Measurements from ENCODE around the gene CBR3.
"Not testable (repeated sequence)": the region's sequence is repeated elsewhere in the genome, so short reads cannot be mapped to it uniquely, and the experiment has no call there.

The CBR3 gene

GRCh38 chr21:36120304-36120888 lies 14.5 kb upstream of the CBR3 start:
- DNase-seq = no peak

GRCh38 chr21:36122977-36123376 lies 11.9 kb upstream of the CBR3 start:
- DNase-seq = peak in 1 of 2 experiments; percentile 16

GRCh38 chr21:36124395-36124794 lies 10.5 kb upstream of the CBR3 start:
- no peak for DNase-seq

- peak in 1 of 2 experiments; percentile 31 for DNase-seq
Observed at GRCh38 chr21:36125512-36126207, 9.2 kb upstream of the CBR3 start.

- DNase-seq = no peak
Observed at GRCh38 chr21:36126208-36126565, 8.7 kb upstream of the CBR3 start.

GRCh38 chr21:36126621-36127110 lies 8.2 kb upstream of the CBR3 start:
- DNase-seq = no peak

- DNase-seq = no peak
Observed at GRCh38 chr21:36127250-36127904, 7.5 kb upstream of the CBR3 start.

GRCh38 chr21:36127977-36128376 lies 6.9 kb upstream of the CBR3 start:
- DNase-seq = no peak

GRCh38 chr21:36129219-36129618 lies 5.7 kb upstream of the CBR3 start:
- no peak for DNase-seq

GRCh38 chr21:36130414-36130762 lies 4.5 kb upstream of the CBR3 start:
- not testable (repeated sequence) for DNase-seq

- not testable (repeated sequence) for DNase-seq
Observed at GRCh38 chr21:36130839-36131238, 4.0 kb upstream of the CBR3 start.

GRCh38 chr21:36132696-36133095 lies 2.2 kb upstream of the CBR3 start:
- DNase-seq = no peak

- peak; percentile 10 to 57 for DNase-seq
Observed at GRCh38 chr21:36135391-36136102, 668 bp downstream of the CBR3 start.

- not testable (repeated sequence) for DNase-seq
Observed at GRCh38 chr21:36139791-36140190, 4.9 kb downstream of the CBR3 start.

- DNase-seq = peak; percentile 49 to 79
Observed at GRCh38 chr21:36141513-36141925, 6.6 kb downstream of the CBR3 start.

GRCh38 chr21:36144233-36144632 lies 9.4 kb downstream of the CBR3 start:
- DNase-seq = not testable (repeated sequence)

- no peak for DNase-seq
Observed at GRCh38 chr21:36145259-36145658, 10.4 kb downstream of the CBR3 start.

- DNase-seq = no peak
Observed at GRCh38 chr21:36147911-36148310, 13.0 kb downstream of the CBR3 start.

- DNase-seq = no peak
Observed at GRCh38 chr21:36148886-36149285, 14.0 kb downstream of the CBR3 start.

GRCh38 chr21:36149788-36150711 lies 15.2 kb downstream of the CBR3 start:
- DNase-seq = no peak

- DNase-seq = no peak
Observed at GRCh38 chr21:36155603-36156338, 20.9 kb downstream of the CBR3 start.

Data from SW 1271 (cell line).